ENCODE measurements around the gene ZNF746. TPM values are rescaled to one million over a fixed set of nuclear protein-coding genes. Genes with fewer than 3 reads are reported as not detected.

Gene ZNF746
- total and polyA plus RNA-seq, 2 of the 13 experiments (the other 11 are each of a cell fraction or from before 2014, with no cell fraction given), result 3.8 to 8.1 TPM

DNA sequence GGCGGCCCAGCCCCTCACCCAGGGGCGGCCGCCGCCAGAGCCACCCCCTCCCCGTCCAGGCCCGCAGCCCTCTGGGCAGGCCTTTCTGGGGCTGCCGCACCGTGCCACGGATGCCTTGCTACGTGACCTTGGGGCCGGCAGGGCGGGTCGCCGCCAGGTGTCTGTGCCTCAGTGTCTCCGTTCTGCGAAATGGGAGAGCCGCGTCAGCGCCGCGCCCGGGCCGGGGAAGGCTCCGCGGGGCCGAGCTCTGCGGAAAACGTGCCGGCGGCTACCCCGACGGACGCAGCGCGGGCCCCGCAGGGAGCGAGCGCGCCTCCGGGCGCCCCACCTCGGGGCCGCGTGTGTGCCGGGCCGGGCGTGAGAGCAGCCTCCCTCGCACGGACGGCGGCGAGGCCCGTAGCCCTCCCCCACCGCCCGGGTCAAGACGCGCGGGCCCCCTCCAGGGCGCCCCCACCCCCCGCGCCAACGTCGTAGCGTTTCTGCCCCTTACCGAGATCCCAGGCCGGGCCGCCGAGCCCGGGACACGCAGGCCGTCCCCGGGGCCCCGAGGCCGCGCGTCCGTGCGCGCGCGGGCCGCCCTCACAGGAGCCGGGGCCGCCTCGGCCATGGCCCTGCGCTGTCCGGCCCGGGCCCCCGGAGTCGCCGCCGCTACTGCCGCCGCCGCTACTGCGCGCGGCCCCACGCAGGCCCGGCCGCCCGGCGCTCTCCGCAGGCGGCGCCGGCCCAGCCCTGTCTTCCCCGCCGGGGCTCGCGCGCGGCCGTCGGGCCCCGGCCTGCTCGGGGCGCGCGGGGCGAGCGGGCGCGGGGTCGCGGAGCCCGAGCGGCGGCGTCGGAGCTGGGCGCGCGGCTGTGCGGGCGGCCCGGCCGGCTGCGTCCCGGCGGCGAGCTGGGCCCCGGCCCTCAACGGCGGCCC is 37.8 kb downstream of the ZNF746 start (continued):
- TF ChIP-seq, protein P1, sequence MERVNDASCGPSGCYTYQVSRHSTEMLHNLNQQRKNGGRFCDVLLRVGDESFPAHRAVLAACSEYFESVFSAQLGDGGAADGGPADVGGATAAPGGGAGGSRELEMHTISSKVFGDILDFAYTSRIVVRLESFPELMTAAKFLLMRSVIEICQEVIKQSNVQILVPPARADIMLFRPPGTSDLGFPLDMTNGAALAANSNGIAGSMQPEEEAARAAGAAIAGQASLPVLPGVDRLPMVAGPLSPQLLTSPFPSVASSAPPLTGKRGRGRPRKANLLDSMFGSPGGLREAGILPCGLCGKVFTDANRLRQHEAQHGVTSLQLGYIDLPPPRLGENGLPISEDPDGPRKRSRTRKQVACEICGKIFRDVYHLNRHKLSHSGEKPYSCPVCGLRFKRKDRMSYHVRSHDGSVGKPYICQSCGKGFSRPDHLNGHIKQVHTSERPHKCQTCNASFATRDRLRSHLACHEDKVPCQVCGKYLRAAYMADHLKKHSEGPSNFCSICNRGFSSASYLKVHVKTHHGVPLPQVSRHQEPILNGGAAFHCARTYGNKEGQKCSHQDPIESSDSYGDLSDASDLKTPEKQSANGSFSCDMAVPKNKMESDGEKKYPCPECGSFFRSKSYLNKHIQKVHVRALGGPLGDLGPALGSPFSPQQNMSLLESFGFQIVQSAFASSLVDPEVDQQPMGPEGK (CRISPR knock-in tag; IDR thresholded peaks at IDR 0.05), result peak; percentile 35
- TF ChIP-seq ZFX (CRISPR knock-in tag; IDR thresholded peaks at IDR 0.05; ENCODE audit: low read depth) (peak; percentile 48), ZNF629 (CRISPR knock-in tag; conservative IDR thresholded peaks at IDR 0.05) (peak; percentile 94), TMF1 (CRISPR knock-in tag; IDR thresholded peaks at IDR 0.05; ENCODE audit: low read depth) (0 out of 2 replicates have a peak, but pooled peaks have one; percentile 35), MXD1 (CRISPR knock-in tag; IDR thresholded peaks at IDR 0.05) (0 out of 2 replicates have a peak, but pooled peaks have one; percentile 35), ZNF746 (CRISPR knock-in tag; IDR thresholded peaks at IDR 0.05) (peak; percentile 31; the same call in 1 of the 2 replicates), BCL3 (CRISPR knock-in tag; IDR thresholded peaks at IDR 0.05) (0 out of 2 replicates have a peak, but pooled peaks have one; percentile 26), HNRNPLL (IDR thresholded peaks at IDR 0.05; ENCODE audit: low read depth, low read length, poor library complexity, severe bottlenecking) (peak; percentile 17), ARID4A (CRISPR knock-in tag; IDR thresholded peaks at IDR 0.05; ENCODE audit: borderline replicate concordance) (peak; percentile 38; the same call in 1 of the 2 replicates), ATRX (CRISPR knock-in tag; IDR thresholded peaks at IDR 0.05; ENCODE audit: borderline replicate concordance) (no peak), PBX3 (CRISPR knock-in tag; IDR thresholded peaks at IDR 0.05; ENCODE audit: borderline replicate concordance) (no peak), ZNF777 (CRISPR knock-in tag; IDR thresholded peaks at IDR 0.05) (peak; percentile 96), KDM1A (CRISPR knock-in tag; IDR thresholded peaks at IDR 0.05) (peak; percentile 68; the same call in 1 of the 2 replicates), KDM5B (CRISPR knock-in tag; IDR thresholded peaks at IDR 0.05; ENCODE audit: borderline replicate concordance) (peak; percentile 31; the same call in 1 of the 2 replicates), KAT2B (IDR thresholded peaks at IDR 0.05; ENCODE audit: borderline replicate concordance, low read depth, low read length) (no peak)
- TF ChIP-seq, protein P2, sequence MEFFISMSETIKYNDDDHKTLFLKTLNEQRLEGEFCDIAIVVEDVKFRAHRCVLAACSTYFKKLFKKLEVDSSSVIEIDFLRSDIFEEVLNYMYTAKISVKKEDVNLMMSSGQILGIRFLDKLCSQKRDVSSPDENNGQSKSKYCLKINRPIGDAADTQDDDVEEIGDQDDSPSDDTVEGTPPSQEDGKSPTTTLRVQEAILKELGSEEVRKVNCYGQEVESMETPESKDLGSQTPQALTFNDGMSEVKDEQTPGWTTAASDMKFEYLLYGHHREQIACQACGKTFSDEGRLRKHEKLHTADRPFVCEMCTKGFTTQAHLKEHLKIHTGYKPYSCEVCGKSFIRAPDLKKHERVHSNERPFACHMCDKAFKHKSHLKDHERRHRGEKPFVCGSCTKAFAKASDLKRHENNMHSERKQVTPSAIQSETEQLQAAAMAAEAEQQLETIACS (CRISPR knock-in tag; IDR thresholded peaks at IDR 0.05), result peak; percentile 53; the same call in 1 of the 2 replicates
